Spleen (tissue), 7 donors: Measurements from ENCODE around the gene MBNL1.

Source experiments
- CTCF ChIP-seq, 11 experiments: fragments of 200-600 bp in 7 of 11; fragments of 450-650 bp in 4 of 11; sonication (generic) in 4 of 11; IDR thresholded peaks in 8 of 11; conservative IDR thresholded peaks in 3 of 11; 1 replicate in 7 of 11; 2 replicates in 4 of 11; pipeline versions ENCODE4 v1.4.0 to v1.8.0; 2016 to 2021; ENCODE audit warnings: antibody characterized with exemption in 11 of 11, inconsistent platforms in 4 of 11, mild to moderate bottlenecking in 1 of 11
- POLR2A ChIP-seq, 3 donors: fragments of 450-650 bp; IDR thresholded peaks; one replicate each; pipeline ENCODE4 v1.5.1; 2017; ENCODE audit warnings: antibody characterized with exemption in 3 of 3, mild to moderate bottlenecking in 1 of 3
- donor health status: DM: no; HTN: no; CAD: no; lungs with moderate emphysema.
- donor health status: DM: no; HTN: no; CAD: no.
- donor health status: DM: no; HTN: no; CAD: no.

- no peak for TF ChIP-seq POLR2A (IDR thresholded peaks at IDR 0.05)
- TF ChIP-seq CTCF (IDR thresholded peaks at IDR 0.05 in 8 of 11, conservative IDR thresholded peaks at IDR 0.05 in 3 of 11): no peak
Observed at GRCh38 chr3:152282813-152283212, 14.1 kb downstream of the MBNL1 start.
